GM11168 (cell line): ENCODE results near the gene CXCL14.

Source experiments
- in situ Hi-C: fragments of 300-500 bp; cut with MboI; formaldehyde crosslinking; loops from one replicate; pipeline ENCODE4 v1.12.0; 2022; ENCODE audit warnings: low sequenced_read_pairs; ENCODE audit not compliant: unreplicated experiment

The CXCL14 gene

DNA sequence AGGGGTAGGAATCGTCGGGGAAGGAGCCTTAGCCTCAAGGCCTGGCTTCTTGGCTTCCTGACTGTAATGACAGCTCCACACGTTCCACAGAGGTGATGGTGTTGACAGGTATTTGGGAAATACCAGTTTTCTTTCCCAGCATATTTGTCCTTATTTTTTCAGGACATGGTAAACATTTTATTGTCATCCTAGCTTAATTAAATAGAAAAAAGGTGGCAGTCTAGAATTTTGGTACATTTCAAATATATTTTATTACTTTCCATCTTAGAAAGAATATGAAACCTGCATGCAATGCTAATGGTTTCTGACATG is 8.4 kb downstream of the CXCL14 start:
- in situ Hi-C loops = no loop called here

DNA sequence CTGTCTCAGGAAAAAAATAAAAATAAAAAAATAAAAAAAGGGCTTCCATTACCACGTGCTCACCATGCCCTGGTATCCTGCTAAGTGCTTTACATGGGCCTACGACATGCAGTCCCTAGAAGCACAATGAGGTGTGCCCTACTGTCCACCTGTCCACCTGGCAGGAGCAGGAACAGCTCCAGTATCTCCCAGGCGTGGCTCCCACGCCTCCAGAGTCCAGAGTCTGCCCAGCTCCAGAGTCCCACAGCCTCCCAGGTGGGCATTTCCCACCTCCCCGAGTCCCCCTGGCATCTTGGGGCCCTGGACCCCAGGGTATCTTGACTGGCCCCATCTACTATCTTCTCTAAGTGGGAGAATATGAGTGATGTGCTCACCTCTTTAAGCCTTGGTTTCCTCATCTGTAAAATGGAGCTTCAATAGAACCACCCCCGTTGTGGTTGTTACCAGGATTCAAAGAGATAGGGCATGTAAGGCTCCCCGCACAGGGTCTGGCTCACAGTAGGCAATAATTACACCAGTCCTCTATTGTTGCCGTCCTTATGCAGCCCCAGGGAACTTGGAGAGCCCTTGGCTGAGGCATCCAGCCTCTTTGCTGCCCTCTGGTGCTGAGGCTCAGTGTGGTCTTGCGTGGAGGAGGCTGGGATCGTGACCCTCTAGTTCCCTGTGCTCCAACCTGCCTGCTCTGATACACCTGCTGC is 8.9 kb downstream of the CXCL14 start:
- in situ Hi-C loops = no loop called here

DNA sequence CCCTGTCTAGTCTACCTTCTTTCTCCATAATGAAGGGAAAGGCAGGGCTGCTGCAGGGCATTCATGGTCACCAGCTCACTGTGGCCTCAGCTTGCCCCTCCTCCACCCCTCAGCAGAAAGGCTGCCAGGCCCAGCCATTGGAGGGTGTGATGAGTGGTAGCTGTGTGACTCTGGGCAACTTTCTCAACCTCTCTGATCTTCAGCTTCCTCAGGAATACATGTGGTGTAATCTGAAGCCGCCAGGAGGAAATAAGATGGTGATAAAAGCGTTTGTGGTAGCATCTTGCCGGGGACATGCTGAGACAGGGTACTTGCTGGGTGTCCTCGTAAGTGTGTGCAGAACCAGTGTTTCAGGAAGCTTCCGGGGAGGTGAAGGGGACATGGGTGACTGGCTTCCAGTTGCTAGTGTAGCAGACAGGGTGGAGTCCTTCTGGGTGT is 9.8 kb downstream of the CXCL14 start:
- in situ Hi-C loops = no loop called here

DNA sequence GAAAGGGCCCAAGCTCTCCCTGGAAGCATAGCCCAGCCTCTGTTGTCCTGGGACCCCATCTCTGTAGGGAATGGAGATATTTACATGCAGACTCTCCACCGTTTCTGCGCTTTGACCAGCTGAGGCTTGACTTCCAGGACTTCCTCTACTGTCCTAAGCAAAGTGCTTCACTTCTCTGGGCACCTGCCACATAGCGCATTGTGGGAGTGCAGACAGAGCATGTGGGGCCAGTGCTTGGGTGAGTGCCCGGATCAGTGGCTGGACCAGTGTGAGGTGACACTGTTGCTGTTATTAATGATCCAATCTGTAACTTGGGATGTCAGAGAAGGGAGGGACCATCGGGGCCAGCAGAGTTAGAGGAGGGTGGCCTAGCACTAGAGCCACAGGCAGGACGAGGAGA is 10.5 kb downstream of the CXCL14 start:
- in situ Hi-C loops = no loop called here

DNA sequence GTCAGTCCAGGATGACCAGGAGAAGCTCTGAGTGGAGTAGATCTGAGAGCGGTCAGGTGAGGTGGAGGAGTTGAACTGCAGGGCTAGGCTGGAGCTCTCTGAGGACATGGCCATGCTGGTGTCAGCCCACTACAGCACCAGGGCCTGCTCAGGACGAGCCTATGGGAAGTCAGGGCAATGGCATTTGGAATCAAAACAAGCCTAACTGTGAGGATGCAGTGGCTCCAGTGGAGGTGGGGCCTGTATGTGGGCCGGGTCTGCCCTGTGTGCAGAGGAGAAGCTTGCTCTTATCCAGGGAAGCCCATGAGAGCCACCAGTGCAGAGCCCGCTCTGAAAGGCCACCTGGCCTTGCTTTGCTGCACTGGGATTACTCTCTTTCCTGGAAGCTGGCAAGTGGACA is 11.1 kb downstream of the CXCL14 start:
- in situ Hi-C loops = no loop called here

DNA sequence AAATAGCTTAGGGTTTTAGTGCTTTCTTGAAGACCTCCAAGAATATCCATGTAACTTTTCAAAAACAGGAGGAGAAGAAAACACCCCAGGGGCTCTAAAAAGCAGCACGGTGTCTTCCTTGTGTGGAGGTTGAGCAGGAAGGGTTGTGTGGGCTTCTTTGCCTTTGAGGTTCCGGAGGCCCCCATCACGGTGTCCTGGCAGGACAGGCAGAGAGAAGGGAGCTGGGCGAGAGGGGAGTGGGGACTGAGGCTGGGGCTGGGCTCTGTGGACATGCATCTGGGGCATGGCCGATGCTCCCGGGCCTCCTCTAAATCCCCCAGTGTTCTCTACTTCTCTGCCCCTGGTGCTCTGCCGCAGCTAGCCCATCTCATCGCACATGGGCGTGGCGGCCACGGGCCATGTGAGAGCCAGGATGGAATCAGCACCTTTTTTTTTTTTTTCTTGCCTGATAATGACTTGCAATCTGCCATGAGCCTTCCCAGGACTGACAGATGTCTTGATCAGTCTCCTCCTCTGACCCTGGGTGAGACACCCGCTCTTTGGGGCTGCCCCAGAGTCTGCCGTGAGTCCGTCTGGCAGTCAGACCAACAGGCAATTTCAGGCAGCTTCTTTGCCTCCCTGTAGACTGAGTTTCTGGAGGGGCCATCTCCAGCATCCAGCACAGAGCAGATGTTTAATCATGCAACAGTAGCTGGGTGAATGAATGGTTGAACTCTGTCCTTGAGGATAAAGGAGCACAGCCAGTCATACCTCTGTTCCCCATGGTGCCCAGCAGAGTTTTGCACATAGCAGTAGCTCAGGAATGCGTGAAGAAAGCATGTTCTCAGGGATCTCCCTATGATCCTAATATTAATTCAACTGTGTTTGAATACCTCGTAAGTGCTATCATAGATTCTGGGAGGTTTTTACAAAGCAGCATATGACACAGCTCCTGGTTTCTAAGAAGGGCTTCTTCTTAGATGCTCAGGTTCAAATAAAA is 12.1 kb downstream of the CXCL14 start:
- in situ Hi-C loops = no loop called here

DNA sequence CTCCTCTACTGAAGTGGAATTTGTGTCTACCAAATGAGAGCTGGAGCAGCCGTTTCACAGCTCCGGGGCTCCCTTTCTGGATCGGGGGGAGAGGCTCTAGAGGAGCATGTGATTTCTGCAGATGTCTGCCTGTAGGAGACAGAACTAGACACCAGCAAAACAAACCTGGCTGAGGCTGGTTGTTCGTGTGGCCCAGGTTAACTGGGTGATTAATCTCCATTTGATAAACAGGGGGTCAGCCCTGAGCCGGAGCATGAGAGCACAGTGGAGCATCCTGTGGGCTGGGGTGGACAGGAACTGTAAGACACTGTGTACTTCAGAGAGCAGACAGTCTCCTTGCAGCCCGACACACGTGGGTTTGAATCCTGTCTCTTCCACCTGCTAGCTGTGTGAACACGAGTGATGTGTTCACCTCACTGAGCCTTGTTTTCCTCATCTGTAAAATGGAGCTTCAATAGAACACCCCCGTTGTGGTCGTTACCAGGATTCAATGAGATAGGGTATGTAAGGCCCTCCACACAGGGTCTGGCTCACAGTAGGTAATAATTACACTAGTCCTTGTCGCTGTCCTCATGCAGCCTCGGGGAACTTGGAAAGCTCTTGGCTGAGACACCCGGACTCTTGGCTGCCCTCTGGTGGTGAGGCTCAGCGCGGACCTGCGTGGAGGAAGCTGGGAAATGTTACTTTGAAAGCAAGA is 12.9 kb downstream of the CXCL14 start:
- in situ Hi-C loops = no loop called here

DNA sequence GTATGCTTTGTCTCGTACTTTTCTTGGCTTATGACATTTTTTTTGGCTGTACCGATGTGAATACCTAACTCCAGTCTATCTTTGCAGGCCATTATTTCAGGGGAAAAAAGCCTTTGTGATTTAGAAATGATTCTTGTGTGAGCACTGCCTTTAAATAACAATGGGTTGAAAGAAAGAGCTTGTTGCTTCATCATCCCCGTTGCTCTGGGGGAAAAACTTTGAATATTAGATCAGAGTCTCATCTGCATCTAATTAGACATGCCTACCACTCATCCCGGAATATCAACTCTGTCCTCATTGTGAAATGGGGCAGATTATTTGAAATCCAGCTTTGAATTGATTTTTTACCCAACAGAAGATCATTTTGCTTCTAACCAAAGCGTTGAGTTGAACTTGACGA is 13.5 kb downstream of the CXCL14 start:
- in situ Hi-C loops = no loop called here

DNA sequence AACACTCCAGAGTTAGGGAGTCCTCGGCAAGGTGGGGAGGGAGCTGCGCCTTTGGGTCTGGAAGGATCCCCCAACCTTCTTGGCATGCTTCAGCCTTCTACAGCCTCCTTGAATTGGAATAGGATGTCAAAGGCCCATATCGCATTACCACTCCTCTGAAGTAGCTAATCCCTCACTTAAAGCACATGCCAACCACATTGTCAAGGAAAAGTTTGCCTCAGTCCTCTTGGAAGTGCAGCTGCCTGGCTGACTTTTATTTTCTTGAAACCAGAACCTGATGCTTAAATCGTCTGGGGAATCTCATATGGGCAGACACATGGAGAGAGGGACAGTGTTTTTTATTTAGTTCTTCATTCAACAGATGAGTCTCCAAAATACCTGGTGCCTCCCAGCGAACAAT is 14.5 kb downstream of the CXCL14 start:
- in situ Hi-C loops = loop anchor here (5.0 kb wide), 1 partner anchor 268 kb away; the partner anchor contains the start of gene SLC25A48

DNA sequence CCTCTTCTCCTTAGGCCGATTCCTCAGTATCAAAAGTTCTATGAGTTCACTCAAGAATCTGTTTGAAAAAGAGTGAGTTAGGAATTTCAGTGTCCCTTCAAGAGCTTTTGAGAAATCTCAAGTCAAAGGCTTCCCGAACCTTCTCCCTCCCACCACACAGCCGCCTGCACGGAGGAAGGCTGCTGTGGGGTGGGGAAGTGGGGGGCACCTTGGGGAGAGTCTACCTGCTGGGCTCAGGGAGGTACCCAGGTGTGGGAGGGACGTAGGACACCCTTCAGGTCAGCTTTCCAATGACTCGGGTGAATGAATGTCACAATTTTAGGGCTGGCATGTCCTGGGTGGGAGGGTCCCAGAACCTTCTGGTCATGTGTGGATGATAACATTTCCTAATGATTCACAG is 17.5 kb downstream of the CXCL14 start:
- in situ Hi-C loops = loop anchor here (5.0 kb wide), 1 partner anchor 271 kb away; the partner anchor contains the start of gene SLC25A48

DNA sequence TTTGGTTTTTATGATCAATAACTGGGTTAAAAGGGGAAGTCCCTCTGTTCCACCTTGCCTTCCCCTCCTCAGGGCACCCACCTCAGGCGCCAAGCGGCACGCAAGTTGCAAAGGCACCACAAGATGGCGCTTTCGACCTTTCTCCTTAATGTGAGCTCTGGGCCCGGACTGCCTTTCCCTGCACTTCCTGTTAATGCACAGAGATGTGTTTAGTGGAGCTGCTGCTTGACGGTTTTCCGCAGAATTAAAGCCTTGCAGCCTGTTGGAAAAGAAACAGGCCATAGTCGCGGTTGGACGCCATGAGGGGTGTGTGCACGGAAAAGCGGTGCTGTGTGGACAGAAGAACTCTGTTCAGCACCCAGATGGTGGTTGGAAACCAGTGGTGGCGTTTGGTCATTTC is 17.9 kb downstream of the CXCL14 start:
- in situ Hi-C loops = loop anchor here (5.0 kb wide), 1 partner anchor 271 kb away; the partner anchor contains the start of gene SLC25A48

DNA sequence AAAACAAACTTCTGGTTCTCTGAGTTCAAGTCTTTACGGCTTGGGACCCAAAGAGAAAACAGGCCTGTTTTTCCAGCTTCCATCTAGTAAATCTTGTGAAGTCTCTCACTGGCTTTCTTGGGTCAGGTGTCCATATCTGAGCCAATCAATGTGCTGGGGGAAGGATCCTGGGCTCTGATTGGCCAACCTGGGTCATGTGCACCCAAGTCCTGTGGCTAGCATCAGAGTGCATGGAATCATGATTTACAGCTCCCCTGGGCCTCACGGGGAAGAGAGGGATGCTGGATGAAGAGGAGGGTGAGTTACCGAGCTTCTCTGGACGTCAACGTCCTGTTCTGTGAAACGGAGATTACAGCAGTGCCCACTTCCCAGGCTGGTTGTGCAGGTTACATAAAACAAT is 19.4 kb downstream of the CXCL14 start:
- in situ Hi-C loops = no loop called here

DNA sequence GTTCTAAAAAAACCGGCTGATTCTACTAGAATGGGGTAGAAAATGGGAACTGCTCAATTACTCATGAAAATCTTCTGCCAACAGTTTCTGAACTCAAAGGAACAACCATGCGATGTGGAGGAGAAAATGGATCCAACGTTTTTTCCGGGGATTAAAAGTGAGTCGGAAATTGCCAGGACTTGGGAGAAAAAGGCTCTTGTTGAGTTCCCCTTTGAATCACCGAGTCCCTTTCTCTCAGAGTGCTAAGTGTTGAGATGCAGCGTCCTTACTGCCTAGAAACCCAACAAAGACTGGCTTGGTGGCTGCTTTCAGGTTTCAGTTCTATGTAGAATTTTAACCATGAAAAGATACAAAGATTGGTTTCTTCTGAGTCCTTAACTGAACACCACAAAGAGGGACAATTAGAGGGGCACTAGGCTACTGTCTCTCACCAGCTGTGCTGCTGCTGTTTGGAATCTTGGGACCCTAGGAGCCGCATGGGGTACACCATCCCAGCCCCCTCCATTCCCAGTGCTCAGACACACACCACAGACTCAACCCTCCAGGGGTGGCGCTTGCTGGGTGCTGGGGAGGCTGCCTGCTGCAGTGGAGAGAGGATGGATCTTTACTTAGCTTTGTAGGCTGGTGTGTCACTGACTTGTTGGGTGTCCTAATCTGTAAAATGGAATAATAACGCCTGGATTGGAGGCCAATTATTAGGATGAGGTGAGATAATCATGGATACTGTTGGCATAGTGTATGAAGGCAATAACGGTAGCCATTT is 21.5 kb downstream of the CXCL14 start:
- in situ Hi-C loops = no loop called here

DNA sequence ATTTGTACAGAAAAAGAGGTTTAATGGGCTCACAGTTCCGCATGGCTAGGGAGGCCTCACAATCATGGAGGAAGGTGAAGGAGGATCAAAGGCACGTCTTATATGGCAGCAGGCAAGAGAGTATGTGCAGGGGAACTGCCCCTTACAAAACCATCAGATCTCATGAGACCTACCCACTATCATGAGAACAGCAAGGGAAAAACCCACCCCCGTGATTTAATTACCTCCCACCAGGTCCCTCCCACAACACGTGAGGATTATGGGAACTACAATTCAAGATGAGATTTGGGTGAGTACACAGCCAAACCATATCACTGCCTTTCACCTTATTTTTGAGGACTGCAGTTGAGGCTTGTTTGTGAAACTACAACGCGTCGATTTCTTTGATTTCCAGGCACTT is 22.2 kb downstream of the CXCL14 start:
- in situ Hi-C loops = no loop called here

DNA sequence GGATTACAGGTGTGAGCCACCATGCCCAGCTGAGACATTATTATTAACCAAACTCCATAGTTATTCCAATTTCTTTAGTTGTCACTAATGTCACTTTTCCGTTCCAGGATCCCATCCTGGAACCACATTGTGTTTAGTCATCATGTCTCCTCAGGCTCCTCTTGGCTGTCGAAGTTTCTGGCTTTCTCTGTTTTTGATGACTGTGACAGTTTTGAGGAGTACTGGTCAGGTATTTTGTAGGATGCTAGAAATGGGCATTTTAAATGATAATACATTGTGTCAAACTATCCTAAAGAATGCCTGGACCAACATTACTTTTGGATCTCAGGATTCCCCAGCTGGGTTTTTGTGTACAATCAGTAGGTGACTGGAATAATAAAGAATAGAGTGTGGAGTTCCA is 23.3 kb downstream of the CXCL14 start:
- in situ Hi-C loops = no loop called here

DNA sequence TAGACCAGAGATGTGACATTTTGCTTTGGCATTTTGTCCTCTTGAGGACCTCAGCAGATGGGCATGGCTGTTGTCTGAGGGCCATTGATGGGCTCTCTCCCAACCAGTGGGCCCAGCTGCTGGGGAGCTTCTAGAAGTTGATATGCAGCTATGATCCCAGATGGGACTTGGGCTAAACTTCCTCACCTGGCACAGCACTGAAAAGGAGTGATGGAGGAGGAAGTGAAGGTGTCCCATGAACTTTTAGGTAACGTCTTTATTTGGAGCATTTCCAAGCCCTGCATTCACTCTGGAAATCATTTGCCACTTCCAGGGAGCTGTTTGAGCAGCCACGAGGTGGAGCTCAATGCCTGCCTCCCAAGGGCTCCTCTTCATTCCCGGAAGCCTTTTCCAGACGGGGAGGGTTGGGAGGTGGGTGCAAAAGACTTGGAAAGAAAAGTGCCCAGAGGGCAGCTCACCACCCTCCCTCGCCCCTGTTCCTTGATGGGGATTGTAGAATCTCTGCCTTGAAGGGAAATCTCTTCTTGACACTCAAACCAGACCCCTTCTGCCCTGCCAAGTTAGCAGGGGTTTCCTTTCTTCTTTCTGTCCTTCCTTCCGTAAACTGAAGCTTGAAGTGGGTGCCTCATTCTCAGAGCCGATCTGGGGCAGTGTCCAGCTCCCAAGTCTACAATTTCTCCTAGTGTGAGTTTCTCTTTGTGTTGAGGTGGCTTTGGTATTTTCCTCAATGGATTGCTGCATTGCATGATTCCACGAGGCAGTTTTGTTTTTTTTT is 24.9 kb downstream of the CXCL14 start:
- in situ Hi-C loops = loop anchor here (5.0 kb wide), 1 partner anchor 87 kb away; no protein-coding TSS in a partner anchor

DNA sequence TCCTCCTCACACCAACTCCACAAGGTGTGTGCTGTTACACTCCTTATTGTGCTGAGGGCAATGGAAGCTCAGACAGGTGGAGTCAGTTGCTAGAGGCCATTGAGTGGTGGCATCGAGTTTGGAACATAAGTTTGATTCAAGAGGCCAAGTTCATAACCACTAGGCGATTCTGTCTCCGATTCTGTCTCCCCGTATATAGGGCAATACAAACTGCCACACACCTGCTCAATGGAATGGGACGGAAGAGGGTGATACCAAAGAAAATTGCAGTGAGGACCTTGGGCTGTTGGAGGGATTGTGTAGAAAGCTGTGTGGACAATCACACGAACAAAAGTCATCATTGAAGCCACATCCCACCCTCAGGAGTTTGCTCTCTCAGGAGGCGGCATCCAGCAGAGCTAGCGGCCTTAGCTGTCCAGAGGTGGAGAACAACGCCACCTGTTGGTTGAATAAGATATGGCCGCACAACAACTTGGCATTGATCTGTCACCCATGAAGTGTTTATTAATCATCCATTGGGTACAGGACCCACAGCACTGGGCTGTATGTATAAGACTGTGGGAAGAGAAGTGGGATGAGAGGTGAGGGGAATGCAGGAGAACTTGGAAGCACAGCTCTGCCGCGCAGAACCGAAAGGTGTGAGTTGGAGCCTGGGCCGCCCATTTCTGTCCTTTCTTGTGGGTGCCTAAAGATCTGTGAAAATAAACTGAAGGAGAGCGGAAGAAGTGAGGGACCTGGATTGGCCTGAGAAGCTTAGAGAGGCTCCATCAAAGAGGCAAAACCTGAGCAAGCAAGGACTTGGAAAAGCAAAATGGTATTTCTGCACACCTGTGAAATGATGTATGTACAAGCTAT is 27.0 kb downstream of the CXCL14 start:
- in situ Hi-C loops = loop anchor here (5.0 kb wide), 1 partner anchor 85 kb away; no protein-coding TSS in a partner anchor

DNA sequence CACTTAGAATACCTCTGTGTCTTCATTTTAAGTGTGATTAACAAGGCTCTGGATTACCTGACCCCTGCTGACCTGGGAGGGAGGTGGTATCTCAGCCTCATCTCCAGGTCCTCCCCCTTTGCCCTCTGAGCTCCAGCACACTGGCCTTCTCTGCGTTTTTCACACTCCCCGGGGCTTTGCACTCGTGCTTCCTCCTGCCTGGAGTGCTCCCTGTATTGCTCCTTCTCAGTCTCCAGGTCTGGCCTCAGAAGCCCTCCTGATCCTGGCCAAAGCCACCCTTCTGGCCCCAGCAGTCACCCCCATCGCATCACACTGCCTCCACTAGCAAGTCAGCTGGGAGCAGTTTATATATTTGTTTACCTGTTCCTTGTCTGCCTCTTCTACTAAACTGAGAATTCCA is 29.4 kb downstream of the CXCL14 start:
- in situ Hi-C loops = no loop called here
